Mucosa of rectum (tissue), 2 donors: ENCODE results near the gene SLC4A1.
A peak's percentile ranks its signal among the peaks of the same experiment; 100 is the strongest.

Experiments
- H3K27ac ChIP-seq, 2 donors: one replicate each; pipeline ENCODE4 v1.7.0; 2013; ENCODE audit warnings: inconsistent platforms in 2 of 2, low read depth in 2 of 2, low read length in 2 of 2
- H3K27me3 ChIP-seq, 2 donors: one replicate each; pipeline ENCODE4 v1.7.0; 2013; ENCODE audit warnings: low read length in 2 of 2; ENCODE audit not compliant: control insufficient read depth in 2 of 2, insufficient read depth in 2 of 2
- H3K36me3 ChIP-seq, 2 donors: one replicate each; pipeline ENCODE4 v1.7.0; 2013; ENCODE audit warnings: low read length in 2 of 2; ENCODE audit not compliant: control insufficient read depth in 2 of 2, insufficient read depth in 2 of 2
- H3K4me1 ChIP-seq, 2 donors: one replicate each; pipeline ENCODE4 v1.7.0; 2013; ENCODE audit warnings: low read length in 2 of 2, mild to moderate bottlenecking in 1 of 2; ENCODE audit not compliant: control insufficient read depth in 2 of 2, insufficient read depth in 2 of 2
- H3K4me3 ChIP-seq, 2 donors: one replicate each; pipeline ENCODE4 v1.7.0; 2013; ENCODE audit warnings: low read length in 2 of 2
- H3K9ac ChIP-seq, 2 donors: one replicate each; pipeline ENCODE4 v1.7.0; 2013; ENCODE audit warnings: low read length in 2 of 2, low read depth in 1 of 2, mild to moderate bottlenecking in 1 of 2
- H3K9me3 ChIP-seq, 2 donors: one replicate each; pipeline ENCODE4 v1.7.0; 2013; ENCODE audit warnings: low read length in 2 of 2; ENCODE audit not compliant: control insufficient read depth in 2 of 2
- donor health status: healthy.
- donor health status: Normal muscosa, but diverticular disease.

SLC4A1 gene

GRCh38 chr17:44310609-44311376 lies 42.9 kb upstream of the SLC4A1 start:
- Histone ChIP-seq H3K27me3 (peaks cover 13 to 26% of the 10 kb centered on the region in 2 donors), H3K4me3 (no peak overlapping the region), H3K9ac (no peak overlapping the region)

GRCh38 chr17:44310188-44310587 lies 42.3 kb upstream of the SLC4A1 start:
- Histone ChIP-seq H3K27ac (no peak overlapping the region), H3K4me1 (peaks cover 0 to 4% of the 10 kb centered on the region in 2 donors), H3K36me3 (no peaks in the 10 kb centered on the region), H3K9me3 (no peaks in the 10 kb centered on the region), H3K4me3 (no peak overlapping the region), H3K27me3 (peaks cover 12 to 25% of the 10 kb centered on the region in 2 donors), H3K9ac (no peak overlapping the region)

More at GRCh38 chr17:44310609-44311376, 42.9 kb upstream of the SLC4A1 start:
- peaks cover 0 to 4% of the 10 kb centered on the region in 2 donors for H3K4me1 ChIP-seq
- no peaks in the 10 kb centered on the region for H3K9me3 ChIP-seq
- no peak overlapping the region for H3K27ac ChIP-seq
- no peaks in the 10 kb centered on the region for H3K36me3 ChIP-seq

DNA sequence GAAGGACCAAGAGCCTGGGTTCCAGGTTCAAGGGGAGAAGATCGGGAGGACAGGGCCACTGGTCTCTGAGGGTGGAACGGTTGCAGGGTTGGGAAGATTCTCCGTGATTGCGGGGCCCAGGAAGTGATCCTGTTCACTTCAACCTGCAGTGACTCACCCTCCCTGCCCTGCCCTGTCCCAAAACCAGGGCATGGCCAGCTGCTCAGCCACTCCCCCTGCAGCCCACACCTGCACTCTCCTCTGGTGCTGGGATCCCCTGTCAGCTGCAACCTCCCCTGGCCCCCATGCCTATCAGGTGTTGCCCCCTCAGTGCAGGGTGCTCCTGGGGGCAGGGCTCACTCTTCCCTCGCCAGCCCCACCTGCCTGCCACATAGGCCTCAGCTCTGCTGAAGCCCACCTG lies 41.5 kb upstream of the SLC4A1 start:
- no peaks in the 10 kb centered on the region for H3K36me3 ChIP-seq
- H3K9me3 ChIP-seq, result no peaks in the 10 kb centered on the region
- no peak overlapping the region for H3K4me3 ChIP-seq
- H3K4me1 ChIP-seq, result peaks cover 0 to 4% of the 10 kb centered on the region in 2 donors
- H3K27me3 ChIP-seq, result peaks cover 10 to 20% of the 10 kb centered on the region in 2 donors
- H3K9ac ChIP-seq, result no peak overlapping the region
- H3K27ac ChIP-seq, result no peak overlapping the region

- Histone ChIP-seq H3K27me3 (peaks cover 6 to 14% of the 10 kb centered on the region in 2 donors), H3K27ac (no peak overlapping the region), H3K4me3 (no peak overlapping the region), H3K9me3 (no peaks in the 10 kb centered on the region), H3K9ac (no peak overlapping the region), H3K4me1 (peaks cover 0 to 4% of the 10 kb centered on the region in 2 donors), H3K36me3 (no peaks in the 10 kb centered on the region)
Observed at GRCh38 chr17:44308865-44309264, 40.9 kb upstream of the SLC4A1 start.

- Histone ChIP-seq H3K9ac (no peak within 1 kb of the TSS), H3K4me3 (peak within 1 kb of the TSS; percentile 50 to 52), H3K27me3 (peaks cover 4 to 13% of the 10 kb centered on the region in 2 donors), H3K4me1 (peaks cover 0 to 4% of the 10 kb centered on the region in 2 donors), H3K27ac (no peak within 1 kb of the TSS), H3K9me3 (no peaks in the 10 kb centered on the region), H3K36me3 (no peaks in the 10 kb centered on the region)
Observed at GRCh38 chr17:44308320-44308818, 40.4 kb upstream of the SLC4A1 start, which contains the start of gene RUNDC3A. RUNDC3A (plus strand) TSS chr17:44308601; CDS start chr17:44308833, 232 bp downstream.

DNA sequence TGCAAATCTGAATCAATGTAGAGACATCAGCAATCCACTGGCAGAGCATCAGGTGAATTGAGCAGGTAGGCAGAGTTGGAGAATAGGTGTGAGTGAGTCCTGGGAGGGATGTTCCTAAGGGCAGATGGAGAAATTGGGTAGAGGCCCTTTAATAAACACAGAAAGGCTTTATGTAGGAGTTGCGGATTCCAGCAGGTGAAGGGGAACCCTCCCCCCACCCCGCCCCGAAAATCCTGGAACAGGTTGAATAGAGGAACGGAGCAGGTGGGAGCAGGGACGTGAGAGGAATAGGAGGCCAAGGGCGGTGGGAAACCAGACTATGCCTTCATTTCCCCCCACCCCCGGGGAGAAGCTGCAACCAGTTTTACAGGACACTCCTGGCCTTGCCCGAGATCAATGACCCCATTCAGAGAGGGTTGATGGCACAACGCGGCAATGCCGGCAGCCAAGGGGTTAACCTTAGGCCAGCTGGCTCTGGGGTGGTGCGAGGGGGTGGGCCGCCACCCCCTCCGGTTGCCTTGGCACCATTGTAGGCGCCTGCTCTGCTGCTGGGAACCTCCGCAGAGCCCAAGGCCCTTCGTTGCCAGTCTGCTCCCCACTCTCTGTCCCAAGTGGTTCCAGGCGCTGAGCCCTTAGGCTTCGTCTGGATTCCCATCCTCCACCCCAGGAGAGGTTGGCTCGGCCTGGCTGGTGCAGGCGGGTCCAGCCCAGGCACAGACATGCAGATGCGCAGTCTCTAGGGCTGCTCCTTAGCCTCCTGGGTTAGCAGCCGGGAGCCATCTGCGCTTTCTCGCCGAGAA lies 39.7 kb upstream of the SLC4A1 start:
- Histone ChIP-seq H3K27me3 (peaks cover 2 to 13% of the 10 kb centered on the region in 2 donors), H3K36me3 (no peaks in the 10 kb centered on the region), H3K27ac (no peak overlapping the region), H3K4me1 (peaks cover 0 to 4% of the 10 kb centered on the region in 2 donors), H3K4me3 (no peak overlapping the region), H3K9ac (no peak overlapping the region), H3K9me3 (no peaks in the 10 kb centered on the region)

- Histone ChIP-seq H3K4me1 (peaks cover 0 to 4% of the 10 kb centered on the region in 2 donors), H3K9ac (no peak overlapping the region), H3K27ac (no peak overlapping the region), H3K9me3 (no peaks in the 10 kb centered on the region), H3K36me3 (no peaks in the 10 kb centered on the region), H3K4me3 (no peak overlapping the region), H3K27me3 (peaks cover 2 to 13% of the 10 kb centered on the region in 2 donors)
Observed at GRCh38 chr17:44304651-44305050, 36.7 kb upstream of the SLC4A1 start.

DNA sequence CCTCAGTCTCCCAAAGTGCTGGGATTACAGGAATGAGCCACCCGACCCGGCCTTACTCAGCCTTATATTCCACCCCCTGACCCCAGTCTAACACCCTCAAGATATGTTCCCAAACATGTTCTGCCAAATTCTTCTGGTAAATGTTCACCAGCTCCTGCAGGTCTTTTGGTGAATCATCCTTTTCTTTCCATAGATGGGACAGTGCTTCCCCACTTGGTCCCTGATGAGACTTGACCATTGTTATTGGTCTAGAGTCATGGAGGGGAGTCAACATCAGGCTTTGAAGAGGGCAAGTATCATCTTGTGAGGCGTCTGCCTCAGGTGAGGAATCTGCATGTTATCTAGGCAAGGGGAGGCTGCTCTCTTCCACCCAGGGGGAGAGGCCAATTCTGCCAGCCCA lies 30.0 kb upstream of the SLC4A1 start:
- Histone ChIP-seq H3K9me3 (no peaks in the 10 kb centered on the region), H3K27ac (no peak overlapping the region), H3K27me3 (no peaks in the 10 kb centered on the region), H3K9ac (no peak overlapping the region), H3K36me3 (no peaks in the 10 kb centered on the region), H3K4me3 (no peak overlapping the region), H3K4me1 (no peaks in the 10 kb centered on the region)

DNA sequence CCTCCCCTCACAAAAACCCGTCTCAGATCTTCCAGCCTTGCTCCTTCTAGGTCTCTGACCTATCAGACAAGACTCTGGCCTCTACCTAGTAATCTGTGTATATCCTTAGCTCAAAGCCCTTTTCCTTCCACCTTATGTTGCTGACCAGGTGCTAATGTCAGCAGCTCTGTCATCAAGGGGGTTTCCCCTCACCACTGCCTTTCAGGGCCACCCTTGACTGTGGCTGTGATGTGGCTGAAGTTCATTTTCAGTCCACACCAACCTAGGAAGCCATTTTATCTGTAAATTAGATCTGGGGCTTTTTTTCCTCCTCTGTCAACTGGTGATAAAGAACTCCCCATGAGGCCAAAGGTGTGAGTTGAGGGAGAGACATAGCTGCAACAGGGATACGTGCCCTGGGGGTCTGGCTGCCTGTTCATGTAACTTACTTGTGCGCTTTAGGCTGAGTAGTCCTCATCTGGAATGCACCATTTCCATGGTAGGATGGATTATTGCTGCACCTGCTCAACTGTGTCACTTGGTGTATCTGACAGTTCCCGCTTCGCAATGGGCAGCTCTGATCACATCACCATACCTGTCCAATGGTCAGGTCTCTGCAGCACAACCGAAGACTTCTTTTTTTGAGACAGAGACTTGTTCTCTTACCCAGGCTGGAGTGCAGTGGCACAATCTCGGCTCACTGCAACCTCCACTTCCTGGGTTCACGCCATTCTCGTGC lies 25.7 kb upstream of the SLC4A1 start:
- H3K27ac ChIP-seq, result no peak overlapping the region
- no peak overlapping the region for H3K4me3 ChIP-seq
- no peaks in the 10 kb centered on the region for H3K36me3 ChIP-seq
- no peaks in the 10 kb centered on the region for H3K27me3 ChIP-seq
- no peaks in the 10 kb centered on the region for H3K9me3 ChIP-seq
- no peaks in the 10 kb centered on the region for H3K4me1 ChIP-seq
- no peak overlapping the region for H3K9ac ChIP-seq
